Psoas muscle (tissue), 8 donors: Measurements from ENCODE around the gene GRID2. TPM values are rescaled to one million over a fixed set of nuclear protein-coding genes. Genes with fewer than 3 reads are reported as not detected.

Experiments
- ATAC-seq, 4 donors: fragments of 200-7000 bp; cut with Tn5 transposase; one replicate each; pipeline ENCODE4 v1.9.1; 2020; ENCODE audit warnings: moderate library complexity in 3 of 4, mild to moderate bottlenecking in 2 of 4
- DNase-seq, 2 donors: peaks; one replicate each; pipeline ENCODE4 v3.0.0-alpha.2; 2020
- H3K27ac ChIP-seq: fragments of 200-600 bp; one replicate; pipeline ENCODE4 v1.8.0; 2022
- H3K27me3 ChIP-seq, 3 donors: fragments of 200-600 bp in 1 of 3; one replicate each; pipeline versions ENCODE4 v1.6.1 to v1.8.0; 2013 to 2022; ENCODE audit warnings: low read length in 2 of 3, mild to moderate bottlenecking in 2 of 3, moderate library complexity in 1 of 3; ENCODE audit not compliant: insufficient read depth in 3 of 3
- H3K36me3 ChIP-seq, 2 donors: fragments of 200-600 bp in 1 of 2; one replicate each; pipeline versions ENCODE4 v1.6.1 to v1.8.0; 2013 to 2022; ENCODE audit warnings: low read depth in 1 of 2, mild to moderate bottlenecking in 1 of 2, moderate library complexity in 1 of 2; ENCODE audit not compliant: insufficient read depth in 1 of 2
- H3K4me1 ChIP-seq: fragments of 200-600 bp; one replicate; pipeline ENCODE4 v1.8.0; 2022
- H3K4me3 ChIP-seq: fragments of 200-600 bp; one replicate; pipeline ENCODE4 v1.8.0; 2022; ENCODE audit warnings: mild to moderate bottlenecking
- H3K9me3 ChIP-seq: fragments of 200-600 bp; one replicate; pipeline ENCODE4 v1.8.0; 2022
- WGBS, 3 donors: extraction: QIAGEN DNeasy Blood & Tissue Kit; methylation state at CpG; one replicate each; pipeline versions ENCODE4 v1.1.6 to v1.1.7; 2013; 5-methylcytosine and 5-hydroxymethylcytosine counted together
- intact Hi-C, 2 donors: fragments of 100-400 bp; cut with DNase I; formaldehyde crosslinking; loops; one replicate each; pipeline versions ENCODE4 v1.11.0 to v1.14.2; 2022
- polyA plus RNA-seq, 3 donors: library from polyadenylated mRNA; stranded (reverse); fragments of 200-250 nt; gene quantifications; one replicate each; pipeline ENCODE4 v1.2.3, GENCODE V29; 2013
- total RNA-seq, 4 donors: library from RNA; stranded (reverse); fragmentation: NEBNext Ultra II Directional in 2 of 4; extraction: Animal tissue kit (Norgen Biotek cat#: 25700) in 2 of 4; gene quantifications; one replicate each; pipeline versions ENCODE4 v1.2.1 to v1.2.4, GENCODE V29; 2021 to 2023
- TF ChIP-seq, protein P1 (sequence below): fragments of 200-600 bp; IDR thresholded peaks from one replicate; pipeline ENCODE4 v1.8.0; 2022; ENCODE audit warnings: antibody characterized with exemption
- donor health status: healthy with polysubstance abuse.
- donor health status: DM: no; HTN: no; CAD: no; lungs with moderate emphysema.
- donor health status: Bipolar disorder and iron deficiency.
- donor health status: healthy.
- donor health status: DM: yes; HTN: yes; CAD: no.
- donor health status: DM: no; HTN: no; CAD: no.
- donor health status: DM: no; HTN: no; CAD: no.
- donor health status: DM: yes; HTN: yes; CAD: no.

The GRID2 gene
- total and polyA plus RNA-seq, 7 donors: not detected

DNA sequence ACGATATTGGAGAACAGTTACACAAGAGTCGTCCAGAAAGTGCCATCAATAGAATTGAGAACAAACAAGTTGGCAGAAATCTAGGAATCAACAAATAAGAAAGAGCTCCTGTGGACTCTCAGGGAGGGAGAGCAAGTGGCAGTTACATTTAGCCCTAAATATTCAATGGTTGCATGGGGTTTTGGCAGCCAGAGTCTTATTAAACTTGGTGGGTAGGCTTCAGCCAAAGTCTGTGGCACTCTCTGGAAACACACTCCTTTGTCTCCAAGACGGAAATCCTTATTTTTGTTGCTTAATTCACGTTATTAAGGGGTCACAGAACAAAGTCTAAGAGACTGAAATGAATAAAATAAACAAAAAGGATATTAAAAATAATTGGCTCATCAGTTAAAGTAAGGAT, 782.6 kb downstream of the GRID2 start:
- H3K9me3 ChIP-seq: no peaks in the 10 kb centered on the region
- TF ChIP-seq, protein P1, sequence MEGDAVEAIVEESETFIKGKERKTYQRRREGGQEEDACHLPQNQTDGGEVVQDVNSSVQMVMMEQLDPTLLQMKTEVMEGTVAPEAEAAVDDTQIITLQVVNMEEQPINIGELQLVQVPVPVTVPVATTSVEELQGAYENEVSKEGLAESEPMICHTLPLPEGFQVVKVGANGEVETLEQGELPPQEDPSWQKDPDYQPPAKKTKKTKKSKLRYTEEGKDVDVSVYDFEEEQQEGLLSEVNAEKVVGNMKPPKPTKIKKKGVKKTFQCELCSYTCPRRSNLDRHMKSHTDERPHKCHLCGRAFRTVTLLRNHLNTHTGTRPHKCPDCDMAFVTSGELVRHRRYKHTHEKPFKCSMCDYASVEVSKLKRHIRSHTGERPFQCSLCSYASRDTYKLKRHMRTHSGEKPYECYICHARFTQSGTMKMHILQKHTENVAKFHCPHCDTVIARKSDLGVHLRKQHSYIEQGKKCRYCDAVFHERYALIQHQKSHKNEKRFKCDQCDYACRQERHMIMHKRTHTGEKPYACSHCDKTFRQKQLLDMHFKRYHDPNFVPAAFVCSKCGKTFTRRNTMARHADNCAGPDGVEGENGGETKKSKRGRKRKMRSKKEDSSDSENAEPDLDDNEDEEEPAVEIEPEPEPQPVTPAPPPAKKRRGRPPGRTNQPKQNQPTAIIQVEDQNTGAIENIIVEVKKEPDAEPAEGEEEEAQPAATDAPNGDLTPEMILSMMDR: no peak
- WGBS, 3 donors: 60 to 70% (median 60%) methylated on average over 4 of the region's 4 CpGs
- H3K4me3 ChIP-seq: no peak overlapping the region
- DNase-seq (no peak), ATAC-seq (no peak)
- no peaks in the 10 kb centered on the region for H3K36me3 ChIP-seq
- intact Hi-C loops: no loop called here
- H3K27me3 ChIP-seq: no peaks in the 10 kb centered on the region
- no peaks in the 10 kb centered on the region for H3K4me1 ChIP-seq
- H3K27ac ChIP-seq: no peak overlapping the region

DNA sequence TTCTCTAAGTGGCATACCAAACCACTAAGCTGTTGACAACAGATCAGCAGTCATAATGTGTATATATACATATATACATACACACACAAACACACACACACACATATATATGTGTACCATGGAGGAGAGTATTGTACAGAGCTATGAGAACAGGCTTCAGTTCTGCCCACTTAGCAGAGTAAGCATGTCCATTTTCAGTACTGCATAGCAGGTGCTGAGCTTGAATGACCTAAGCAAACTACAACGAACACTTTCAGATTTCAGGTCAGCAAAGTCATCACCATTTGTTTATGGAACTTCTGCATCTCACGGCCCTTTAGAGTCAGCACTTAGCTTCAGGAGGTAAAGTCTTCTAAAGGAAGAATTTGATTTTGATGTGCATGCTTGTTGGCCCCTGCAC, 789.0 kb downstream of the GRID2 start:
- no peaks in the 10 kb centered on the region for H3K4me1 ChIP-seq
- TF ChIP-seq, protein P1: no peak
- ATAC-seq (no peak), DNase-seq (no peak)
- H3K27me3 ChIP-seq: no peaks in the 10 kb centered on the region
- intact Hi-C loops: no loop called here
- no peaks in the 10 kb centered on the region for H3K9me3 ChIP-seq
- WGBS, 3 donors: 87 to 94% (median 90%) methylated on average over 2 of the region's 2 CpGs
- H3K27ac ChIP-seq: no peak overlapping the region
- H3K4me3 ChIP-seq: no peak overlapping the region
- H3K36me3 ChIP-seq: no peaks in the 10 kb centered on the region

DNA sequence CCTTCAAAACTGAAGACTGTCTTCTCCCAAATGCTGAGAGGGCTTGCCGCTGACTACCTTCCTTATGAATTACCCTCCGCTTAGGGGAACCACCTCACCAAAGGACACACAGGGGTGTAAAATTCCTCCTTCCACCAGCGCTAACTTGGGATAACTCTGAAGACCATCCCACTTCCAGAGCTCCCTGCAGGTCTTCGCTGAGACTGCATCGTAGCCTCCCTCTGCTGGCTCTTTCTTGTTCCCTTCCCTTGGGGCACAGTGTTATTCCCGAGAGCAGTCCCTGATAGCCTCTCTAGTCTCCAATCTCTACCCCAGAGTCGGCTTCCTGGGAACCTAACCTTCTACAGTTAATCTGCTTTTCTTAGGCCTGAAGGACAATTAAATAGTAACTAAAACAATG, 799.3 kb downstream of the GRID2 start:
- TF ChIP-seq, protein P1: no peak
- Histone ChIP-seq H3K36me3 (no peaks in the 10 kb centered on the region), H3K4me3 (no peak overlapping the region), H3K9me3 (no peaks in the 10 kb centered on the region), H3K4me1 (no peaks in the 10 kb centered on the region), H3K27ac (no peak overlapping the region), H3K27me3 (no peaks in the 10 kb centered on the region)
- no peak for DNase-seq
- intact Hi-C loops: no loop called here
- ATAC-seq: no peak
- 83 to 86% (median 84%) methylated on average over 7 of the region's 7 CpGs for WGBS, 3 donors

DNA sequence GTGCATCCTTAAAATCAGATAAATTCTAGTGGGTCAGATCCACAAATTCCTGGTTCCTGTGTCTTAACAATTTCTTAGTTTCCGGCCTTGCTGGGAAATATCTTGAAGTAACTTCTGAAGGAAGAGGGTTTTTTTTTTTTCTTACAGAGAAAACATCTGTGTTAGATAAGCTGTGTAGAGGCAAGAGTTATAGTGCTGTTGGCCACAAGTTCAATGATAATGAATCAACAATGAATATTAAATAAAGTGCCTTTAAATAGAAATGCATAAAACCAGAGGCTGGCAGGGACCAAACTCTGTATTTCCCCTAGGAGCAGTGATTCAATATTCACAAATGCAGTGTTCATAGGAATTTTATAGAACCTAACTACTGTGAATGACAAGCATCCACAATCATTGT, 812.9 kb downstream of the GRID2 start:
- 58 to 63% (median 60%) methylated on average over 1 of the region's 1 CpG for WGBS, 3 donors
- intact Hi-C loops: no loop called here
- Histone ChIP-seq H3K4me1 (no peaks in the 10 kb centered on the region), H3K4me3 (no peak overlapping the region), H3K36me3 (no peaks in the 10 kb centered on the region), H3K27me3 (no peaks in the 10 kb centered on the region), H3K9me3 (no peaks in the 10 kb centered on the region), H3K27ac (no peak overlapping the region)
- DNase-seq: no peak
- ATAC-seq: no peak
- TF ChIP-seq, protein P1: no peak

DNA sequence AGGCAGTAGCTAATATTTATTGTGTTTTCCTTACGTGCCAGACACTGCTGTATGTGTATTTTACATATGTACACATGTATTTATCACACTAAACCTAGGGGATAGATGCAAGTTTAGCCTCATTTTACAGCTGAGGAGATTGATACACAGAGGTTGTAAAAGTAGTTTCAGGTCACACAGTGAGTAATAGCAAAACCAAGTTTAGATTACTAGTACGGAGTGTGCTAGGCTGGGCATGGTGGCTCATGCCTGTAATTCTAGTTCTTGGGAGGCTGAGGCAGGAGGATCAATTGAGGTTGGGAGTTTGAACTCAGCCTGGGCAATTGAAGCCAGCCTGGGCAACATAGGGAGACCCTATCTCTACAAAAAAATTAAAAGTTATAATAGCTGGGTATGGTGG, 823.7 kb downstream of the GRID2 start:
- H3K4me1 ChIP-seq: no peaks in the 10 kb centered on the region
- H3K36me3 ChIP-seq: no peaks in the 10 kb centered on the region
- no peak overlapping the region for H3K27ac ChIP-seq
- 82 to 92% (median 87%) methylated on average over 2 of the region's 2 CpGs for WGBS, 3 donors
- H3K9me3 ChIP-seq: no peaks in the 10 kb centered on the region
- intact Hi-C loops: no loop called here
- DNase-seq (no peak), ATAC-seq (no peak)
- TF ChIP-seq, protein P1: no peak
- H3K27me3 ChIP-seq: no peaks in the 10 kb centered on the region
- H3K4me3 ChIP-seq: no peak overlapping the region
